ENCODE measurements around the gene NAB2. TPM values are rescaled to one million over a fixed set of nuclear protein-coding genes. Genes with fewer than 3 reads are reported as not detected.

The NAB2 gene
- total and polyA plus RNA-seq, 9 of the 15 experiments (the other 6 are each of a cell fraction or from before 2014, with no cell fraction given), result 0.45 to 40.9 (median 20.4) TPM

DNA sequence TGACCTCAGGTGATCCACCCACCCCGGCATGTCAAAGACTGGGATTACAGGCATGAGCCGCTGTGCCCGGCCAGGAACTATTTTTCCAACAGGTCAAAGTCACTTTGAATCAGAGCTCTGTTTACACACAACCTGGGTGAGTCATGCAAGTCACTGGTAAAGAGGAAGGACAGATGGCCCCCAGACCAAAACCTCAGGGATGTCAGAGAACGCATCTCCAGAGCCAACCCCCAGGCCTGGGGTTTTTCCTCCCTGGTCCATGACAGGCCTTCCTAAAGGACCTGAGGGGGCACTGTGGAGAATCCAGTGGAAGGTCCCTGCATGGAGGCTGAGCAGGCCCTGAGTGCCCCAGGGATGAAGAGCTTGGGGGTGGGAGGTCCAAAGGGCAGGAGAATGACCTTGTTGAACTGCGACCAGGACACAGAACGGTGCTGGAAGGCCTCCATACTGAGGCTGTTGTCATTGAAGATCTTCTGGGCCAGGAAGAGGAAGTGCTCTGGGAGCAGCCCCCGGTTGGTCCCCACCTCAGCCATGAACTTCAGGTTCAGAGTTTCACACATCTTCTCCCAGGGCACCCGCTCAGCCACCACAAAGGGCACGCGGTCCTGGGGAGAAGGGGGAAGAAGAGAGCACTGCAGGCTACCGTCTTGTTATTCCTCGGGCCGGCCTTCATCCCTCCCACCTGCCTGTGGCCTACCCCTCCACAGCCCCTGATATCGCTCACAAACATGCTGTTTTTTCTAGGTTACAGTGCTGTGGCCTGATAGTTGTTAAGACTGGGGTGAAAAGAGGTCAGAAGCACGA is 13.2 kb downstream of the NAB2 start (continued):
- TF ChIP-seq WHSC1 (IDR thresholded peaks at IDR 0.05; ENCODE audit: low read length), result no peak
- TF ChIP-seq ZNF3 (CRISPR knock-in tag; IDR thresholded peaks at IDR 0.05), result no peak
- TF ChIP-seq ZNF592 (IDR thresholded peaks at IDR 0.05), result peak; percentile 90
- no peak for TF ChIP-seq ZNF511 (CRISPR knock-in tag; IDR thresholded peaks at IDR 0.05)
- 0 out of 2 replicates have a peak, but pooled peaks have one; percentile 18 for TF ChIP-seq HBP1 (CRISPR knock-in tag; IDR thresholded peaks at IDR 0.05)
- TF ChIP-seq SMARCA4 (IDR thresholded peaks at IDR 0.05), result 0 out of 2 replicates have a peak, but pooled peaks have one; percentile 34
- peak; percentile 66 for TF ChIP-seq LEF1 (IDR thresholded peaks at IDR 0.05)
- peak; percentile 71 for TF ChIP-seq CTBP1 (IDR thresholded peaks at IDR 0.05; ENCODE audit: borderline replicate concordance)
- no peak for TF ChIP-seq CREBBP (IDR thresholded peaks at IDR 0.05; ENCODE audit: low read depth, low read length)
- no peak for TF ChIP-seq ADNP (tag; IDR thresholded peaks at IDR 0.05)
- TF ChIP-seq HNRNPLL (IDR thresholded peaks at IDR 0.05; ENCODE audit: low read depth, low read length, poor library complexity, severe bottlenecking), result no peak
- TF ChIP-seq ZNF280B (CRISPR knock-in tag; IDR thresholded peaks at IDR 0.05), result no peak
- peak; percentile 85 for TF ChIP-seq CBFA2T3 (IDR thresholded peaks at IDR 0.05)
- TF ChIP-seq TCF7 (IDR thresholded peaks at IDR 0.05; ENCODE audit: borderline replicate concordance), result no peak
- TF ChIP-seq BRCA1 (IDR thresholded peaks at IDR 0.05), result no peak
- no peak for TF ChIP-seq BRCA1 (CRISPR knock-in tag; IDR thresholded peaks at IDR 0.05)
- no peak for TF ChIP-seq TEAD1 (CRISPR knock-in tag; IDR thresholded peaks at IDR 0.05)
- TF ChIP-seq CCNT2 (IDR thresholded peaks at IDR 0.05; ENCODE audit: borderline replicate concordance, extremely low read depth, insufficient read length, low read depth, low read length), result peak; percentile 28
- no peak; the same call in 1 of the 2 replicates for TF ChIP-seq NR2C1 (IDR thresholded peaks at IDR 0.05)
- 0 out of 2 replicates have a peak, but pooled peaks have one; percentile 14 for TF ChIP-seq NR2C1 (tag; IDR thresholded peaks at IDR 0.05)

Measured in K562 (cell line).